Tibial nerve (tissue), 4 donors: ENCODE data around the gene SLC27A1. TPM values are rescaled to one million over a fixed set of nuclear protein-coding genes. Genes with fewer than 3 reads are reported as not detected.

Source experiments
- DNase-seq, 2 donors: peaks; one replicate each; pipeline ENCODE4 v3.0.0-alpha.2; 2019; ENCODE audit warnings: low spot score in 2 of 2
- H3K27ac ChIP-seq, 4 donors: fragments of 200-600 bp; sonication (generic) in 3 of 4; one replicate each; pipeline ENCODE4 v1.5.1; 2017 to 2019; ENCODE audit warnings: mild to moderate bottlenecking in 1 of 4
- H3K27me3 ChIP-seq, 2 donors: fragments of 200-600 bp; sonication (generic) in 1 of 2; one replicate each; pipeline versions ENCODE4 v1.5.1 to v1.6.0; 2017 to 2019
- H3K36me3 ChIP-seq, 3 donors: fragments of 200-600 bp; sonication (generic); one replicate each; pipeline ENCODE4 v1.5.1; 2018 to 2019
- H3K4me1 ChIP-seq, 4 donors: fragments of 200-600 bp; sonication (generic) in 3 of 4; one replicate each; pipeline ENCODE4 v1.5.1; 2017 to 2019
- H3K4me3 ChIP-seq, 4 donors: fragments of 200-600 bp; sonication (generic) in 3 of 4; one replicate each; pipeline ENCODE4 v1.5.1; 2017 to 2019; ENCODE audit warnings: mild to moderate bottlenecking in 1 of 4, moderate library complexity in 1 of 4
- H3K9me3 ChIP-seq, 4 donors: fragments of 200-600 bp; sonication (generic) in 3 of 4; one replicate each; pipeline ENCODE4 v1.5.1; 2017 to 2019
- CTCF ChIP-seq, 5 experiments: fragments of 200-600 bp in 3 of 5; fragments of 450-650 bp in 2 of 5; sonication (generic) in 3 of 5; IDR thresholded peaks; one replicate each; pipeline ENCODE4 v1.5.1; 2016 to 2019; ENCODE audit warnings: antibody characterized with exemption in 5 of 5, mild to moderate bottlenecking in 3 of 5, moderate library complexity in 2 of 5
- EP300 ChIP-seq, 2 donors: sonication (generic); formaldehyde crosslinking; IDR thresholded peaks; one replicate each; pipeline ENCODE4 v1.6.1; 2017; ENCODE audit warnings: antibody characterized with exemption in 2 of 2, mild to moderate bottlenecking in 1 of 2
- POLR2A ChIP-seq, 2 donors: fragments of 450-650 bp; IDR thresholded peaks; one replicate each; pipeline ENCODE4 v1.6.1; 2017; ENCODE audit warnings: antibody characterized with exemption in 2 of 2, mild to moderate bottlenecking in 2 of 2, moderate library complexity in 2 of 2
- WGBS, 2 donors: methylation state at CpG; one replicate each; pipeline ENCODE4 v1.1.5; 2018; 5-methylcytosine and 5-hydroxymethylcytosine counted together
- total RNA-seq, 4 donors: library from RNA; depleted of rRNA; stranded (reverse); fragments of >200 nt; gene quantifications; one replicate each; pipeline ENCODE4 v1.1.0, GENCODE V29; 2016

Gene SLC27A1
- total RNA-seq, 4 donors from 2014 or later, result 30.6 to 69.3 (median 55.9) TPM

GRCh38 chr19:17542042-17542441 lies 71.7 kb downstream of the SLC27A1 start:
- Histone ChIP-seq H3K9me3 (peaks cover 0 to 9% (median 0%) of the 10 kb centered on the region in 4 donors), H3K27ac (no peak overlapping the region), H3K36me3 (no peaks in the 10 kb centered on the region), H3K27me3 (no peaks in the 10 kb centered on the region), H3K4me1 (peaks cover 0 to 17% (median 8%) of the 10 kb centered on the region in 4 donors), H3K4me3 (no peak overlapping the region)
- TF ChIP-seq POLR2A (IDR thresholded peaks at IDR 0.05) (no peak), EP300 (IDR thresholded peaks at IDR 0.05) (no peak)
- no peak for DNase-seq
- 72 to 79% methylated on average over 15 of the region's 15 CpGs for WGBS, 2 donors

- peaks cover 0 to 17% (median 8%) of the 10 kb centered on the region in 4 donors for H3K4me1 ChIP-seq
- DNase-seq, result no peak
- no peak overlapping the region for H3K27ac ChIP-seq
- H3K36me3 ChIP-seq, result no peaks in the 10 kb centered on the region
- peaks cover 0 to 9% (median 0%) of the 10 kb centered on the region in 4 donors for H3K9me3 ChIP-seq
- no peaks in the 10 kb centered on the region for H3K27me3 ChIP-seq
- H3K4me3 ChIP-seq, result no peak overlapping the region
- TF ChIP-seq EP300 (IDR thresholded peaks at IDR 0.05) (no peak), POLR2A (IDR thresholded peaks at IDR 0.05) (no peak), CTCF (IDR thresholded peaks at IDR 0.05) (no peak)
- WGBS, 2 donors, result 78 to 81% methylated on average over 14 of the region's 14 CpGs
Measured at GRCh38 chr19:17542793-17543582, 72.7 kb downstream of the SLC27A1 start.

GRCh38 chr19:17543986-17544385 lies 73.7 kb downstream of the SLC27A1 start:
- no peaks in the 10 kb centered on the region for H3K27me3 ChIP-seq

GRCh38 chr19:17544418-17544817 lies 74.1 kb downstream of the SLC27A1 start:
- TF ChIP-seq CTCF (IDR thresholded peaks at IDR 0.05) (no peak), POLR2A (IDR thresholded peaks at IDR 0.05) (no peak), EP300 (IDR thresholded peaks at IDR 0.05) (no peak)
- Histone ChIP-seq H3K4me3 (no peak overlapping the region), H3K27me3 (no peaks in the 10 kb centered on the region), H3K36me3 (no peaks in the 10 kb centered on the region), H3K27ac (no peak overlapping the region), H3K9me3 (peaks cover 0 to 9% (median 0%) of the 10 kb centered on the region in 4 donors), H3K4me1 (peaks cover 0 to 6% (median under 1%) of the 10 kb centered on the region in 4 donors)
- DNase-seq, result no peak
- 88 to 94% methylated on average over 4 of the region's 4 CpGs for WGBS, 2 donors

More at GRCh38 chr19:17543986-17544385, 73.7 kb downstream of the SLC27A1 start:
- Histone ChIP-seq H3K9me3 (peaks cover 0 to 9% (median 0%) of the 10 kb centered on the region in 4 donors), H3K4me3 (no peak overlapping the region), H3K27ac (no peak overlapping the region), H3K36me3 (no peaks in the 10 kb centered on the region), H3K4me1 (peaks cover 0 to 10% (median 4%) of the 10 kb centered on the region in 4 donors)
- TF ChIP-seq CTCF (IDR thresholded peaks at IDR 0.05), result no peak
- no peak for TF ChIP-seq POLR2A (IDR thresholded peaks at IDR 0.05)
- no peak for TF ChIP-seq EP300 (IDR thresholded peaks at IDR 0.05)
- 47 to 78% methylated on average over 4 of the region's 4 CpGs for WGBS, 2 donors
- DNase-seq, result no peak

GRCh38 chr19:17548145-17548544 lies 77.8 kb downstream of the SLC27A1 start:
- Histone ChIP-seq H3K9me3 (no peaks in the 10 kb centered on the region), H3K27me3 (no peaks in the 10 kb centered on the region), H3K4me3 (no peak overlapping the region), H3K4me1 (peaks cover 0 to 3% (median 0%) of the 10 kb centered on the region in 4 donors), H3K36me3 (no peaks in the 10 kb centered on the region), H3K27ac (no peak overlapping the region)
- DNase-seq, result no peak
- TF ChIP-seq EP300 (IDR thresholded peaks at IDR 0.05) (no peak), POLR2A (IDR thresholded peaks at IDR 0.05) (no peak), CTCF (IDR thresholded peaks at IDR 0.05) (no peak)
- WGBS, 2 donors, result 78% methylated on average over 6 of the region's 6 CpGs
